Nephron progenitor cell (in vitro differentiated cells): ENCODE measurements around the gene ZNF521.

Source experiments
- DNase-seq: peaks from one replicate; pipeline ENCODE4 v3.0.0; 2021
- H3K27ac Mint-ChIP-seq: 2 replicates; pipeline ENCODE4 v1.8.0; 2021; ENCODE audit warnings: mild to moderate bottlenecking, moderate library complexity, mixed read lengths
- H3K27me3 Mint-ChIP-seq: 2 replicates; pipeline ENCODE4 v1.8.0; 2021; ENCODE audit warnings: mild to moderate bottlenecking, low read depth, mixed read lengths; ENCODE audit not compliant: poor library complexity
- H3K36me3 Mint-ChIP-seq: 2 replicates; pipeline ENCODE4 v1.8.0; 2021; ENCODE audit warnings: low read depth, mixed read lengths
- H3K4me1 Mint-ChIP-seq: 2 replicates; pipeline ENCODE4 v1.8.0; 2021; ENCODE audit warnings: mixed read lengths
- H3K4me3 Mint-ChIP-seq: 2 replicates; pipeline ENCODE4 v1.8.0; 2021; ENCODE audit warnings: mild to moderate bottlenecking, moderate library complexity, mixed read lengths
- H3K9me3 Mint-ChIP-seq: 2 replicates; pipeline ENCODE4 v1.8.0; 2021; ENCODE audit warnings: mild to moderate bottlenecking, moderate library complexity, mixed read lengths
- CTCF ChIP-seq: fragments of 200-600 bp; sonication (generic); IDR thresholded peaks from 2 replicates; pipeline ENCODE4 v1.5.0; 2021; ENCODE audit warnings: antibody characterized with exemption

Gene ZNF521

GRCh38 chr18:25350489-25351251, 1.3 kb downstream of the ZNF521 start:
- H3K4me3 Mint-ChIP-seq: peak overlapping the region; percentile 98
- H3K36me3 Mint-ChIP-seq: no peaks in the 10 kb centered on the region
- peaks cover 53% of the 10 kb centered on the region for H3K4me1 Mint-ChIP-seq
- no peak for TF ChIP-seq CTCF
- H3K27me3 Mint-ChIP-seq: peaks cover 29% of the 10 kb centered on the region
- no peaks in the 10 kb centered on the region for H3K9me3 Mint-ChIP-seq
- DNase-seq: peak; percentile 68
- H3K27ac Mint-ChIP-seq: peak overlapping the region; percentile 99

GRCh38 chr18:25349926-25350487, 2.0 kb downstream of the ZNF521 start:
- no peak for TF ChIP-seq CTCF
- Mint-ChIP-seq H3K9me3 (no peaks in the 10 kb centered on the region), H3K27me3 (peaks cover 26% of the 10 kb centered on the region), H3K4me1 (peaks cover 60% of the 10 kb centered on the region), H3K27ac (peak overlapping the region; percentile 99), H3K4me3 (peak overlapping the region; percentile 98), H3K36me3 (no peaks in the 10 kb centered on the region)
- peak; percentile 64 for DNase-seq

GRCh38 chr18:25349131-25349925, 2.6 kb downstream of the ZNF521 start:
- H3K9me3 Mint-ChIP-seq: no peaks in the 10 kb centered on the region
- peak overlapping the region; percentile 95 for H3K4me3 Mint-ChIP-seq
- DNase-seq: peak; percentile 62
- TF ChIP-seq CTCF: no peak
- no peaks in the 10 kb centered on the region for H3K36me3 Mint-ChIP-seq
- H3K4me1 Mint-ChIP-seq: peaks cover 67% of the 10 kb centered on the region
- H3K27me3 Mint-ChIP-seq: peaks cover 19% of the 10 kb centered on the region
- peak overlapping the region; percentile 98 for H3K27ac Mint-ChIP-seq

- Mint-ChIP-seq H3K4me3 (peak overlapping the region; percentile 95), H3K27ac (peak overlapping the region; percentile 98), H3K9me3 (no peaks in the 10 kb centered on the region), H3K4me1 (peaks cover 64% of the 10 kb centered on the region), H3K27me3 (peaks cover 13% of the 10 kb centered on the region), H3K36me3 (peaks cover 3% of the 10 kb centered on the region)
- DNase-seq: no peak
- TF ChIP-seq CTCF: no peak
Measured at GRCh38 chr18:25348386-25349130, 3.4 kb downstream of the ZNF521 start.

- H3K36me3 Mint-ChIP-seq: peaks cover 22% of the 10 kb centered on the region
- H3K4me3 Mint-ChIP-seq: peak overlapping the region; percentile 63
- DNase-seq: no peak
- peaks cover 52% of the 10 kb centered on the region for H3K4me1 Mint-ChIP-seq
- H3K27ac Mint-ChIP-seq: no peak overlapping the region
- no peak for TF ChIP-seq CTCF
- peaks cover 6% of the 10 kb centered on the region for H3K9me3 Mint-ChIP-seq
- peaks cover 3% of the 10 kb centered on the region for H3K27me3 Mint-ChIP-seq
Measured at GRCh38 chr18:25346561-25346960, 5.4 kb downstream of the ZNF521 start.
